DND-41 (cell line): ENCODE data around the gene RPL21.

ENCODE experiments used
- ATAC-seq: fragments of 200-7000 bp; cut with Tn5 transposase; 3 replicates; pipeline ENCODE4 v1.9.1; 2021; ENCODE audit warnings: low read depth; ENCODE audit not compliant: insufficient read depth
- DNase-seq: peaks from one replicate; pipeline ENCODE4 v3.0.0-alpha.2; 2020
- H2AFZ ChIP-seq: 2 replicates; pipeline ENCODE4 v1.6.0; 2012; ENCODE audit warnings: low read depth, low read length
- H3K27ac ChIP-seq: 2 replicates; pipeline ENCODE4 v1.5.1; 2012; ENCODE audit warnings: low read length, inconsistent platforms
- H3K27me3 ChIP-seq: fragments of 200-600 bp; sonication (generic); 2 replicates; pipeline ENCODE4 v1.6.0; 2012; ENCODE audit warnings: low read length, mild to moderate bottlenecking, inconsistent platforms; ENCODE audit not compliant: insufficient read depth, poor library complexity
- H3K36me3 ChIP-seq: 2 replicates; pipeline ENCODE4 v1.5.1; 2012; ENCODE audit warnings: low read length, inconsistent platforms; ENCODE audit not compliant: insufficient read depth
- H3K4me1 ChIP-seq: 2 replicates; pipeline ENCODE4 v1.5.1; 2012; ENCODE audit warnings: mild to moderate bottlenecking, low read length; ENCODE audit not compliant: insufficient read depth
- H3K4me2 ChIP-seq: 2 replicates; pipeline ENCODE4 v1.6.0; 2012; ENCODE audit warnings: mild to moderate bottlenecking, moderate library complexity, low read length, inconsistent platforms; ENCODE audit not compliant: insufficient read depth
- H3K4me3 ChIP-seq, 2 experiments: fragments of 200-600 bp in 1 of 2; shearing (Covaris generic) in 1 of 2; 2 replicates each; pipeline ENCODE4 v1.5.1; 2012 to 2016; ENCODE audit warnings: inconsistent platforms in 2 of 2, low read length in 2 of 2, mild to moderate bottlenecking in 2 of 2, low read depth in 1 of 2, moderate library complexity in 1 of 2
- H3K79me2 ChIP-seq: 2 replicates; pipeline ENCODE4 v1.6.0; 2012; ENCODE audit warnings: low read length, inconsistent platforms; ENCODE audit not compliant: insufficient read depth
- H3K9ac ChIP-seq: 2 replicates; pipeline ENCODE4 v1.6.0; 2012; ENCODE audit warnings: low read depth, mild to moderate bottlenecking, inconsistent platforms, low read length, moderate library complexity
- H3K9me3 ChIP-seq: 2 replicates; pipeline ENCODE4 v1.5.1; 2012; ENCODE audit warnings: low read length, moderate library complexity, mild to moderate bottlenecking, inconsistent platforms; ENCODE audit not compliant: insufficient read depth, severe bottlenecking
- H4K20me1 ChIP-seq: 2 replicates; pipeline ENCODE4 v1.6.0; 2012; ENCODE audit warnings: low read length; ENCODE audit not compliant: insufficient read depth
- EZH2 ChIP-seq: IDR thresholded peaks from 3 replicates; pipeline ENCODE4 v1.6.1; 2012; ENCODE audit warnings: borderline replicate concordance, low read depth, mild to moderate bottlenecking, moderate library complexity, low read length, inconsistent platforms; ENCODE audit not compliant: severe bottlenecking
- TF ChIP-seq, protein P1 (sequence below): IDR thresholded peaks from 2 replicates; pipeline ENCODE4 v1.5.1; 2012; ENCODE audit warnings: borderline replicate concordance, low read length, moderate library complexity, mild to moderate bottlenecking; ENCODE audit not compliant: poor library complexity, severe bottlenecking; ENCODE audit errors: extremely low read depth

Gene RPL21

DNA sequence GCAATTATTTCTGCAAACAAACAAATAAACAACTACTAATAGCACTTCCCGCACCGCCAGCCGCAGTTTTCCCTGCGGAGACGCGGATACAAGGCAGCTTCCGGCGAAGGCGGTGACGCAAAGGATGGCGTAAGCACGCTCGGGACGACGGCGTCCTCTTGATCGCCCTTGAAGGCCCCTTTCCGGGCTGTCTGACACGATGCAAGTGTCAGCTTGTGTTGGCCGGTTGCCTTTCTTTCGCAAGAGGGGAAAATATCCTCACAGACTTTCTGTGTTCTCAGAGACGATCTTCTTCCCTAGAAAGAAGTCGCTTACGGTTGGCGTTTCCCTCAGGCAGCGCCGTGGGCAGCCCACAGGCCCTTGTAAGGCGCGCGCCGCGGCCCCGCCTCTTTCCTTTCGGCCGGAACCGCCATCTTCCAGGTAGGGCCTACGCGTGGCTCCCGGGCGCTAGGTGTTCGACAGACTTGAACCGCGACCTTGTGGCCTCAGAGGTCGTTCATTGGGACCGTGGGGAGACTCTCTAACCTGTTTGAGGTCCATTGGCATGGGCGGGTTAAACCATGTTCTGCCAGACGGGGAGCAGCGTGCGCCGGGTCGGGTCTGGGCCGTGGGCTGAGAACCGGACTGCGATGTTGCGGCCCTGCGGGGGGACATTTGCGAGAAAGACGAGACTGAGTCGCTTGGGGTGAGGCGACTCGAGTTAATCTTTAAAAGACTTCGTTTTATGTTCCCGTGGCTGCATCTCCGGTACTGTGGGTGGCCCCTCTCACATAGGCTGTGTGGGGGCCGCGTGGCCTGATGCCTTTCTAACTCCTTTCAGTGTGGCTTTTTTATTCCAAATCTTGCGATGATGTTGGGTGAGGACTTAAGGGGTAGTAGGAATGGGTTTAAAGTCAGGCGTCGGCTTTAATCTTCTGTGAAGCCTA, at the start of gene RPL21:
Gene RPL21, plus strand, starts transcription at position 393 of the 926 bp plus-strand sequence. CDS start 2,219 bp downstream, outside the sequence.
- TF ChIP-seq, protein P1, sequence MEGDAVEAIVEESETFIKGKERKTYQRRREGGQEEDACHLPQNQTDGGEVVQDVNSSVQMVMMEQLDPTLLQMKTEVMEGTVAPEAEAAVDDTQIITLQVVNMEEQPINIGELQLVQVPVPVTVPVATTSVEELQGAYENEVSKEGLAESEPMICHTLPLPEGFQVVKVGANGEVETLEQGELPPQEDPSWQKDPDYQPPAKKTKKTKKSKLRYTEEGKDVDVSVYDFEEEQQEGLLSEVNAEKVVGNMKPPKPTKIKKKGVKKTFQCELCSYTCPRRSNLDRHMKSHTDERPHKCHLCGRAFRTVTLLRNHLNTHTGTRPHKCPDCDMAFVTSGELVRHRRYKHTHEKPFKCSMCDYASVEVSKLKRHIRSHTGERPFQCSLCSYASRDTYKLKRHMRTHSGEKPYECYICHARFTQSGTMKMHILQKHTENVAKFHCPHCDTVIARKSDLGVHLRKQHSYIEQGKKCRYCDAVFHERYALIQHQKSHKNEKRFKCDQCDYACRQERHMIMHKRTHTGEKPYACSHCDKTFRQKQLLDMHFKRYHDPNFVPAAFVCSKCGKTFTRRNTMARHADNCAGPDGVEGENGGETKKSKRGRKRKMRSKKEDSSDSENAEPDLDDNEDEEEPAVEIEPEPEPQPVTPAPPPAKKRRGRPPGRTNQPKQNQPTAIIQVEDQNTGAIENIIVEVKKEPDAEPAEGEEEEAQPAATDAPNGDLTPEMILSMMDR, result no peak
- no peak for TF ChIP-seq EZH2
- peaks cover 35% of the 10 kb centered on the region for H4K20me1 ChIP-seq
- peak within 1 kb of the TSS; percentile 67 for H3K4me2 ChIP-seq
- DNase-seq (peak; percentile 91), ATAC-seq (peak; percentile 94)
- peaks cover 50% of the 10 kb centered on the region for H3K36me3 ChIP-seq
- peak within 1 kb of the TSS; percentile 100 for H3K27ac ChIP-seq
- peak within 1 kb of the TSS; percentile 90 for H3K4me3 ChIP-seq
- peak within 1 kb of the TSS; percentile 96 for H2AFZ ChIP-seq
- no peaks in the 10 kb centered on the region for H3K9me3 ChIP-seq
- H3K4me1 ChIP-seq, result peaks cover 44% of the 10 kb centered on the region
- peak within 1 kb of the TSS; percentile 96 for H3K9ac ChIP-seq
- H3K27me3 ChIP-seq, result no peaks in the 10 kb centered on the region
- H3K79me2 ChIP-seq, result peaks cover 76% of the 10 kb centered on the region

DNA sequence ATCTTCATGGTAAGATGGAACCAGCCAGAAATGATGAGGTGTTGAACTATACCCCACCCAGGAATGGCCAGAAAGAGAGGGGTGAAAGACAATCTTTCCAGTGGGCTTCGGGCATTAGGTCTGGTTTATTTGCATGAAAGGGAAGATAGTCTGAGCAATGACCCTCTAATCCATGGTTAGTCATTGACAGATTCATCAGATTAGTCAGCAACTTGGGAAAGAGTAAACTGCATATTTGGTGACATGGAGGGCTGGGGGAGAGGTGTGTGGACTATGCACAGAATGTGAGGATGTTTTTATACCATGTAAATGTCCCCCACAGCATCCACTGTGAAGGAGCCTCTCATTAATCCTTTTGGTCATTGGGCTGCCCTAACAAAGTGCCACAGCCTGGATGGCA, 49.7 kb upstream of the RPL21 start:
- no peak for ATAC-seq
- Histone ChIP-seq H3K4me3 (no peak overlapping the region), H3K9ac (no peak overlapping the region), H3K9me3 (no peaks in the 10 kb centered on the region), H3K79me2 (no peaks in the 10 kb centered on the region), H4K20me1 (no peaks in the 10 kb centered on the region), H3K27me3 (peaks cover 12% of the 10 kb centered on the region), H3K36me3 (no peaks in the 10 kb centered on the region), H3K4me2 (no peak overlapping the region), H2AFZ (no peak overlapping the region), H3K4me1 (no peaks in the 10 kb centered on the region), H3K27ac (no peak overlapping the region)
- DNase-seq, result no peak
- TF ChIP-seq, protein P1, result no peak
- no peak for TF ChIP-seq EZH2

DNA sequence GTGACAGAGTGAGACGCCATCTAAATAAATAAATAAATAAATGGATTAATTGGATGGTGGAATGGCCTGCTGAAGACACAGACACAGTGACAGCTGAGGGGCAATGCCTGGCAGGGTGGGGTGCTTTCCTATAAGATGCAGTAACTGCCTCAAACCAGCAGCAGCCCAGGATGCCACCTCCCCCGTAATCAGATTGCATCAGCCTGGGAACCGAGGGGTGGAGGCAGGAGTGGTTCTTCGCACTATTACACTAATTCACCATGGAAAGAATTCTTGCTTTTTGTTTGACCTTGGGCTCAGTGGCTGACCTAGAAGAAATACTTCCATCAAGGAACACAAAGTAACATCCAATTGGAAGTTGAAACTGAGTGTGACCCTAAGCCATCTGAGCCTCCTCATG, 48.2 kb upstream of the RPL21 start:
- H3K79me2 ChIP-seq, result no peaks in the 10 kb centered on the region
- H3K4me3 ChIP-seq, result no peak overlapping the region
- TF ChIP-seq, protein P1, result no peak
- TF ChIP-seq EZH2, result no peak
- no peak overlapping the region for H3K4me2 ChIP-seq
- H3K4me1 ChIP-seq, result no peaks in the 10 kb centered on the region
- ATAC-seq (no peak), DNase-seq (no peak)
- H3K9ac ChIP-seq, result no peak overlapping the region
- H4K20me1 ChIP-seq, result no peaks in the 10 kb centered on the region
- no peak overlapping the region for H2AFZ ChIP-seq
- no peak overlapping the region for H3K27ac ChIP-seq
- H3K36me3 ChIP-seq, result no peaks in the 10 kb centered on the region
- peaks cover 5% of the 10 kb centered on the region for H3K27me3 ChIP-seq
- no peaks in the 10 kb centered on the region for H3K9me3 ChIP-seq
